ENCODE results near the gene TCEAL7. TPM values are rescaled to one million over a fixed set of nuclear protein-coding genes. Genes with fewer than 3 reads are reported as not detected.

Gene TCEAL7
- total RNA-seq, 4 donors from 2014 or later: 10.0 to 20.5 (median 13.6) TPM

GRCh38 chrX:103310555-103311398 lies 19.3 kb upstream of the TCEAL7 start, which contains the start of gene BEX2:
Gene BEX2 (minus strand): TSS chrX:103310990. CDS start chrX:103309976, 1,014 bp downstream.
- WGBS, 2 donors (ENCODE audit: low coverage in 1 of 2): 0 to 31% methylated on average over 1 to 2 of the region's 52 CpGs
- H3K27me3 ChIP-seq: peaks cover 11% of the 10 kb centered on the region
- H3K9me3 ChIP-seq: no peaks in the 10 kb centered on the region
- ATAC-seq: peak; percentile 87
- TF ChIP-seq, protein P1, sequence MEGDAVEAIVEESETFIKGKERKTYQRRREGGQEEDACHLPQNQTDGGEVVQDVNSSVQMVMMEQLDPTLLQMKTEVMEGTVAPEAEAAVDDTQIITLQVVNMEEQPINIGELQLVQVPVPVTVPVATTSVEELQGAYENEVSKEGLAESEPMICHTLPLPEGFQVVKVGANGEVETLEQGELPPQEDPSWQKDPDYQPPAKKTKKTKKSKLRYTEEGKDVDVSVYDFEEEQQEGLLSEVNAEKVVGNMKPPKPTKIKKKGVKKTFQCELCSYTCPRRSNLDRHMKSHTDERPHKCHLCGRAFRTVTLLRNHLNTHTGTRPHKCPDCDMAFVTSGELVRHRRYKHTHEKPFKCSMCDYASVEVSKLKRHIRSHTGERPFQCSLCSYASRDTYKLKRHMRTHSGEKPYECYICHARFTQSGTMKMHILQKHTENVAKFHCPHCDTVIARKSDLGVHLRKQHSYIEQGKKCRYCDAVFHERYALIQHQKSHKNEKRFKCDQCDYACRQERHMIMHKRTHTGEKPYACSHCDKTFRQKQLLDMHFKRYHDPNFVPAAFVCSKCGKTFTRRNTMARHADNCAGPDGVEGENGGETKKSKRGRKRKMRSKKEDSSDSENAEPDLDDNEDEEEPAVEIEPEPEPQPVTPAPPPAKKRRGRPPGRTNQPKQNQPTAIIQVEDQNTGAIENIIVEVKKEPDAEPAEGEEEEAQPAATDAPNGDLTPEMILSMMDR (IDR thresholded peaks at IDR 0.05): no peak
- peak; percentile 48 for TF ChIP-seq POLR2AphosphoS5 (IDR thresholded peaks at IDR 0.05)
- no peak for TF ChIP-seq EP300 (IDR thresholded peaks at IDR 0.05)
- TF ChIP-seq POLR2A (IDR thresholded peaks at IDR 0.05): peak in 1 of 2 donors; percentile 42
- H3K36me3 ChIP-seq: no peaks in the 10 kb centered on the region
- H3K4me1 ChIP-seq: peaks cover 0 to 11% (median 0%) of the 10 kb centered on the region in 3 donors
- H3K4me3 ChIP-seq: peak within 1 kb of the TSS; percentile 8 to 59
- peak within 1 kb of the TSS in 1 of 4 donors; percentile 24 for H3K27ac ChIP-seq

GRCh38 chrX:103311399-103311780 lies 18.6 kb upstream of the TCEAL7 start:
- WGBS, 2 donors (ENCODE audit: low coverage in 1 of 2): 62 to 67% methylated on average over 3 of the region's 3 CpGs
- Histone ChIP-seq H3K4me3 (no peak overlapping the region), H3K9me3 (no peaks in the 10 kb centered on the region), H3K4me1 (peaks cover 0 to 11% (median 0%) of the 10 kb centered on the region in 3 donors), H3K27me3 (peaks cover 11% of the 10 kb centered on the region), H3K36me3 (no peaks in the 10 kb centered on the region), H3K27ac (no peak overlapping the region)
- no peak for ATAC-seq
- TF ChIP-seq POLR2AphosphoS5 (IDR thresholded peaks at IDR 0.05): no peak
- TF ChIP-seq, protein P1 (IDR thresholded peaks at IDR 0.05): no peak
- no peak for TF ChIP-seq EP300 (IDR thresholded peaks at IDR 0.05)
- no peak for TF ChIP-seq POLR2A (IDR thresholded peaks at IDR 0.05)

- H3K27me3 ChIP-seq: no peaks in the 10 kb centered on the region
- no peaks in the 10 kb centered on the region for H3K4me1 ChIP-seq
- peak overlapping the region; percentile 36 to 45 for H3K4me3 ChIP-seq
- TF ChIP-seq, protein P1 (IDR thresholded peaks at IDR 0.05): no peak
- TF ChIP-seq EP300 (IDR thresholded peaks at IDR 0.05): no peak
- peak overlapping the region in 2 of 4 donors; percentile 27 to 52 for H3K27ac ChIP-seq
- H3K36me3 ChIP-seq: no peaks in the 10 kb centered on the region
- ATAC-seq: peak; percentile 11
- H3K9me3 ChIP-seq: no peaks in the 10 kb centered on the region
- 13 to 23% methylated on average over 5 to 14 of the region's 21 CpGs for WGBS, 2 donors (ENCODE audit: low coverage in 1 of 2)
These were observed 746 bp downstream of the TCEAL7 start for GRCh38 chrX:103330681-103331288.

DNA sequence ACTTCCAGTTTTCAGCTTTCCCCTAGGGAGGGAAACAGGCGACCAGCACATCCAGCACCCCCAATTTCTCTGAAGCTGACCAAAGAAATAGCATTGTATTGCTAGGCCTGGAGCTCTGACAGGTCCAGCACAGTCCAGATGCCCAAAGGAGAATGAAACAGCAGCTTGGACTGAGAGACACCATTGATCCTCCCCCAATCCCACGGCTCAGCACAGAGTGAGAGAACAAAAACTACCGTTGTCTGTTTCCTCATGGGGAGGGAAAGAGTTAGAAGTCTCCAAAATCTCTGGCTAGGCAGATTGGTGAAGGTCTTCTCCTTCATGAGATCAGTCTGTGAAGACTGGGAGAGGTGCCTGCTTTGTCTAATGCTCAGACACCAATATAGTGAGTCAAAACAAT lies 8.6 kb downstream of the TCEAL7 start:
- no CpG with 5 or more reads among the region's 3 CpGs for WGBS, 2 donors (ENCODE audit: low coverage in 1 of 2)

More for the DNA sequence above, 8.6 kb downstream of the TCEAL7 start:
- Histone ChIP-seq H3K27me3 (no peaks in the 10 kb centered on the region), H3K27ac (no peak overlapping the region), H3K4me3 (no peak overlapping the region), H3K4me1 (no peaks in the 10 kb centered on the region), H3K36me3 (no peaks in the 10 kb centered on the region), H3K9me3 (no peaks in the 10 kb centered on the region)
- no peak for ATAC-seq
- TF ChIP-seq, protein P1 (IDR thresholded peaks at IDR 0.05): no peak
- TF ChIP-seq POLR2AphosphoS5 (IDR thresholded peaks at IDR 0.05) (no peak), POLR2A (IDR thresholded peaks at IDR 0.05) (no peak), EP300 (IDR thresholded peaks at IDR 0.05) (no peak)

Data from gastroesophageal sphincter (tissue), 4 donors.